Mesothelial cell of epicardium (in vitro differentiated cells): ENCODE data around the gene INO80E. TPM values are rescaled to one million over a fixed set of nuclear protein-coding genes. Genes with fewer than 3 reads are reported as not detected.

Experiments
- DNase-seq, 2 experiments: peaks; one replicate each; pipeline ENCODE4 v3.0.0; 2021; ENCODE audit warnings: low spot score in 2 of 2; ENCODE audit not compliant: unreplicated experiment in 2 of 2
- H3K27ac Mint-ChIP-seq: 2 replicates; pipeline ENCODE4 v1.8.0; 2021; ENCODE audit warnings: mixed read lengths
- H3K27me3 Mint-ChIP-seq: 2 replicates; pipeline ENCODE4 v1.8.0; 2021; ENCODE audit warnings: low read depth, mixed read lengths
- H3K36me3 Mint-ChIP-seq: 2 replicates; pipeline ENCODE4 v1.8.0; 2021; ENCODE audit warnings: mixed read lengths
- H3K4me1 Mint-ChIP-seq: 2 replicates; pipeline ENCODE4 v1.8.0; 2021; ENCODE audit warnings: mixed read lengths
- H3K4me3 Mint-ChIP-seq: 2 replicates; pipeline ENCODE4 v1.8.0; 2021; ENCODE audit warnings: mild to moderate bottlenecking, moderate library complexity, mixed read lengths
- H3K9me3 Mint-ChIP-seq: 2 replicates; pipeline ENCODE4 v1.8.0; 2021; ENCODE audit warnings: mixed read lengths
- CTCF ChIP-seq: fragments of 200-600 bp; sonication (generic); IDR thresholded peaks from one replicate; pipeline ENCODE4 v1.5.0; 2021; ENCODE audit warnings: antibody characterized with exemption; ENCODE audit not compliant: unreplicated experiment
- total RNA-seq: library from RNA; stranded (reverse); gene quantifications from 3 replicates; pipeline ENCODE4 v1.2.1, GENCODE V29; 2021

INO80E gene
- total RNA-seq, 1 donor from 2014 or later = 62.9 TPM

- Mint-ChIP-seq H3K36me3 (peaks cover 8% of the 10 kb centered on the region), H3K4me1 (peaks cover 20% of the 10 kb centered on the region), H3K27me3 (no peaks in the 10 kb centered on the region), H3K27ac (no peak overlapping the region), H3K4me3 (no peak overlapping the region), H3K9me3 (no peaks in the 10 kb centered on the region)
- DNase-seq = no peak
- no peak for TF ChIP-seq CTCF
These were observed 2.7 kb upstream of the INO80E start for GRCh38 chr16:29993191-29993902.

GRCh38 chr16:29993903-29994599 lies 2.0 kb upstream of the INO80E start:
- H3K4me3 Mint-ChIP-seq = peak overlapping the region; percentile 99
- peaks cover 6% of the 10 kb centered on the region for H3K36me3 Mint-ChIP-seq
- peak overlapping the region; percentile 28 for H3K27ac Mint-ChIP-seq
- no peak for TF ChIP-seq CTCF
- no peaks in the 10 kb centered on the region for H3K9me3 Mint-ChIP-seq
- no peak for DNase-seq
- no peaks in the 10 kb centered on the region for H3K27me3 Mint-ChIP-seq
- peaks cover 20% of the 10 kb centered on the region for H3K4me1 Mint-ChIP-seq

GRCh38 chr16:29994600-29995323 lies 1.3 kb upstream of the INO80E start:
- no peaks in the 10 kb centered on the region for H3K27me3 Mint-ChIP-seq
- peak overlapping the region; percentile 99 for H3K4me3 Mint-ChIP-seq
- H3K4me1 Mint-ChIP-seq = peaks cover 20% of the 10 kb centered on the region
- no peak for DNase-seq
- TF ChIP-seq CTCF = no peak
- peaks cover 6% of the 10 kb centered on the region for H3K36me3 Mint-ChIP-seq
- H3K9me3 Mint-ChIP-seq = no peaks in the 10 kb centered on the region
- H3K27ac Mint-ChIP-seq = peak overlapping the region; percentile 98

GRCh38 chr16:29995324-29995910 lies 624 bp upstream of the INO80E start, which contains the start of gene HIRIP3:
HIRIP3 (minus strand) TSS chr16:29995617; CDS start chr16:29995605, 12 bp downstream.
- Mint-ChIP-seq H3K9me3 (no peaks in the 10 kb centered on the region), H3K4me3 (peak within 1 kb of the TSS; percentile 99), H3K4me1 (peaks cover 20% of the 10 kb centered on the region), H3K36me3 (peaks cover 3% of the 10 kb centered on the region), H3K27ac (peak within 1 kb of the TSS; percentile 98), H3K27me3 (no peaks in the 10 kb centered on the region)
- DNase-seq = peak; percentile 67 to 87
- no peak for TF ChIP-seq CTCF

- no peak for DNase-seq
- peaks cover 1% of the 10 kb centered on the region for H3K36me3 Mint-ChIP-seq
- H3K4me3 Mint-ChIP-seq = peak overlapping the region; percentile 99
- no peaks in the 10 kb centered on the region for H3K9me3 Mint-ChIP-seq
- no peaks in the 10 kb centered on the region for H3K27me3 Mint-ChIP-seq
- peaks cover 20% of the 10 kb centered on the region for H3K4me1 Mint-ChIP-seq
- no peak for TF ChIP-seq CTCF
- H3K27ac Mint-ChIP-seq = peak overlapping the region; percentile 98
These were observed 767 bp downstream of the INO80E start for GRCh38 chr16:29996766-29997250.
